ENCODE data around the gene TPM3. TPM values are rescaled to one million over a fixed set of nuclear protein-coding genes. Genes with fewer than 3 reads are reported as not detected.
A peak's percentile ranks its signal among the peaks of the same experiment; 100 is the strongest.
"Not testable (repeated sequence)": the region's sequence is repeated elsewhere in the genome, so short reads cannot be mapped to it uniquely, and the experiment has no call there.

TPM3 gene
- total RNA-seq (2014; rRNA removed; shearing (Covaris generic)) = 706 and 766 TPM in 2 replicates
- 591 and 655 TPM in 2 replicates for polyA plus RNA-seq (2015; cell fraction: cytosol; rRNA removed)
- 236 and 245 TPM in 2 replicates for polyA plus RNA-seq (2015; cell fraction: nucleus; rRNA removed)

DNA sequence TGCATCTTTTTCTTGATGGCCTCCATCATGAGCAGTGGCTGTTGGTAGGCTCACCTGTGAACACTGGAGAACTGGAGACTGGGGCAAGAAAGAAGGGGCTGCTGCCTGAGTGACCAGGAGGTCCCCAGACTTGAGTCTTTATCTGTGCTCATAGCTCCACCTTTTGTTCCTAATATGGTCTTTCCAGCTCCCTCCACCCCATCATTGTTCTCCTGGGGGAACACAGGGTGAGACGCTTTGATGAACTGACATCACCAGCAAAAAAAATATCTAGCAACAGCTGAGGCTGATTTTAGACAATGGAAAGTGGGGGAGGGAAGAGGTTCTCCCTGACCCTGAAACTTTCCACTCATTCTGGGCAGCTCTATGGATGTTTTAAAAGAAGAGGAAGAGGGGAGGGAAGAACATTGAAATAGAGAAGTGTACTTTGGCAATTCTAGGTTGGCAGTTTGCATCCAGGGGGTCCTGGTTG, at the start of gene TPM3:
Gene TPM3, minus strand, starts transcription at position 111 of the 472 bp plus-strand sequence. Its CDS starts 82 bp downstream, at position 29.
- no peak for DNase-seq (ENCODE audit: low read depth, low spot score)
- in situ Hi-C loops (cut with HindIII; ENCODE audit: low pct_unique_long_range_greater_than_20kb, low sequenced_read_pairs) = no loop called here

DNA sequence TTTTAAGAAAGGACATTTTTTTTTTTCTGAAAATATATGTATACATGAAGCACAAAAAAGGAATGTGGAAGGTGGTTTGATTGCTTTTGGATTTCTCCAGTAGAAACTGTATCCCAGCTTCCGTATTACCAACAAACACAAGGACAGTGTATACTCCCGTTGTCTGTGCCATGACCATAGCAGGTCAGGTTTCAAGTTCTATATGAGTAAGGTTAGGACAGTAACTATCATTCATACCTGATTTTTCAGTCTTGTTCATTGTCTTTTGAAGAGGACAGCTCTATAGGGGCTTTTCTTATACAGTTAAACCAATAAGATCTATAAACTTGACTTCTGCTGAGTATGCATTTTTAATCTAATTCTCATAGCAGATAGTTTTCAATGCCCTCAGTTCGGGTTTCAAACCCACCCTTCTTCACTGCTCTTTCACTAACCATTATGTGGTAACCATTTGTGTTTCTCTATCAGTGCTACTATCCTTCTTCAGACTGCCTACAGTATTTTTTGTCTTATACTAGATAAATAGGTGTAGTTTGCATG, 48.5 kb upstream of the TPM3 start:
- in situ Hi-C loops (cut with HindIII; ENCODE audit: low pct_unique_long_range_greater_than_20kb, low sequenced_read_pairs) = no loop called here
- no peak for DNase-seq (ENCODE audit: low read depth, low spot score)

DNA sequence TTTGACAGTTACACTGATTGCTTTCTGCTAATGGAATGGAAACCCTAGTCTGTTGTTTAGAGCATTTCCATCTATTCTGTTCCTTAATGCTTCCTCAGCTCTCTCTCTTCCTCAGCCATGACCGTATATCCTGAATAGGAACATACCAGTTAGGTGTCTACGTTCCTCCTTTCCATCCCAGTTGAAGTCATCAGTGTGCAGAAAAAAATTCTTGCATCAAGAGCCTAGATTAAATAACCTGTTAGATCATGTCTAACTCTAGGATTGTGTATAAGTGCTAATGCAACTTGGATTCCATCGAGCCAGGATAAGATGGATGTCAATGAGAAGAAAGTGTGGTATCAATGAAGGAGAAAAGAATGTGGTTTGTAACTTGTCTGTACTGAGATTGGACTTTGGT, 47.6 kb upstream of the TPM3 start:
- no peak for DNase-seq (ENCODE audit: low read depth, low spot score)
- in situ Hi-C loops (cut with HindIII; ENCODE audit: low pct_unique_long_range_greater_than_20kb, low sequenced_read_pairs) = no loop called here

DNA sequence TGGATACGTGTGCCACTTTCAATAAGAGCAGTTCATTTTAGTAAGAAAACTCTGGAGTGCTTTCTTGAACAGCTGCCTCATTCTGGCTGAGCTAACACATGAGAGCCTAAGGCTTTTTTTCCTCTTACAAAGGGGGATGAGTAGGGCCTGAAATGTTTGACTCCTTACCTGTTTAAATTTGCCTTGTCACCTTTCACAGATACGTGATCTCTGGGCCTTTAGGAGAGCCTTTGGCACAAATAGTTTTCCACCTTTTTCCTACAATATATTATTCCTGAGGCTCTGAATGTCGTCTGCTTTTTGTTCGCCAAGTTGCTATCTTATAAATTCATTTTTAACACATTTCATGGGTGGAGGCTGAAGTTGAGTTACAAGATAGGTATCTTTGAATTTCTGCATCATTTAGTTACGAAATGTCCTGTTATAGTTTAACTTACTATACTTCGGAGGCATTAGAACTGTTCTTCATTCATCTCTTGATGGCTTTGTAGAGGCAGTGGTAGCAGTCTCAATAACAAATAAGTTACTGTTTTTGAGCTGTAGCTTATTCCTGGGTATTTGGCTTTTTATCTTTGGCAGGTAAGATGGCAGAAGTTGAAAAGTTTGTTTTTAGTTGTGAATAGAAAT, 46.1 kb upstream of the TPM3 start:
- in situ Hi-C loops (cut with HindIII; ENCODE audit: low pct_unique_long_range_greater_than_20kb, low sequenced_read_pairs) = no loop called here
- DNase-seq (ENCODE audit: low read depth, low spot score) = no peak

DNA sequence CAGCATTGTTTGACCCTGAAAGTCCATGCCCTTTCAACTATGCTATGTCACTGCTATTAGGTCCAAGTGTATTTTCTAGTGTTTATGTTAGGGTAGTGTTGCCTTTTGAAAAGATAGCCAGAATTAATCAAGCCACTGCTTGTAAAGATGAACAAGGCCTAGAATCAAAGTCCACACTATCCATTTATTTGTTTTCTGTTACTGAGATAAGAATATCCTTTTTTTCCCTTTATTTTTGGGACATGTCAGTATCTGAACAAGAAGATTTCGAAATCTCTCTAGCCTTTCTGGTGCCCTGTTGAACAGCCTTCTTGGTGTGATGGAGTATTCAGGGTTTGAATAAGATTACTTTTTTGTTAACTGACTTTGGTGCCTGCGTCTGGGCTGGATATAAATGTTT, 45.5 kb upstream of the TPM3 start:
- DNase-seq (ENCODE audit: low read depth, low spot score) = no peak
- in situ Hi-C loops (cut with HindIII; ENCODE audit: low pct_unique_long_range_greater_than_20kb, low sequenced_read_pairs) = no loop called here

DNA sequence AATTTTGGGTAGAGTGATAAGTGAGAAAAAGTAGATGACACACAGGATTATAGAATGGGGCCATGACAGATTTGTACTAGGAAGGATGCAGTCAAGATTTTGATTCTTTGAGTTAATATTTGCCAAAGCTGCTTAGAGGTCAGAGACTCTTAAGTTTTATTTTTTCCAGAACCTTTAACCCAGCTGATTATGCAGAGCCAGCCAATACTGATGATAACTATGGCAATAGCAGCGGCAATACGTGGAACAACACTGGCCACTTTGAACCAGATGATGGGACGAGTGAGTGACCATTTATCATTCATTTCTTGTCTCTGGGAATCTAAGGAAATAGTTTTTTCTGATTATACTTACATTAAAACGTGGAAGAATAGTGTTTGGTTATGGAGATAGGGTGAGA, 45.0 kb upstream of the TPM3 start:
- in situ Hi-C loops (cut with HindIII; ENCODE audit: low pct_unique_long_range_greater_than_20kb, low sequenced_read_pairs) = no loop called here
- DNase-seq (ENCODE audit: low read depth, low spot score) = no peak

DNA sequence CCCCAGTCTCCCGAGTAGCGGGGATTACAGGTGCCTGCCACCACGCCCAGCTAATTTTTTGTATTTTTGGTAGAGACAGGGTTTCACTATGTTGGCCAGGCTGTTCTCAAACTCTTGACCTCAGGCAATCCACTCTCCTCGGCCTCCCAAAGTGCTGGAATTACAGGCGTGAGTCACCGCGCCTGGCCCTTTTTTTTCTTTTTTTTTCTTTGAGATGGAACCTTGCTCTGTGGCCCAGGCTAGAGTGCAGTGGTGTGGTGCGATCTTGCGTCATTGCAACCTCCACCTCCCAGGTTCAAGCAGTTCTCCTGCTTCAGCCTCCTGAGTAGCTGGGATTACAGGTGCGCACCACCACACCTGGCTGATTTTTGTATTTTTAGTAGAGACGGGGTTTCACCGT, 41.2 kb upstream of the TPM3 start:
- DNase-seq (ENCODE audit: low read depth, low spot score); in situ Hi-C loops (cut with HindIII; ENCODE audit: low pct_unique_long_range_greater_than_20kb, low sequenced_read_pairs): not testable (repeated sequence)

DNA sequence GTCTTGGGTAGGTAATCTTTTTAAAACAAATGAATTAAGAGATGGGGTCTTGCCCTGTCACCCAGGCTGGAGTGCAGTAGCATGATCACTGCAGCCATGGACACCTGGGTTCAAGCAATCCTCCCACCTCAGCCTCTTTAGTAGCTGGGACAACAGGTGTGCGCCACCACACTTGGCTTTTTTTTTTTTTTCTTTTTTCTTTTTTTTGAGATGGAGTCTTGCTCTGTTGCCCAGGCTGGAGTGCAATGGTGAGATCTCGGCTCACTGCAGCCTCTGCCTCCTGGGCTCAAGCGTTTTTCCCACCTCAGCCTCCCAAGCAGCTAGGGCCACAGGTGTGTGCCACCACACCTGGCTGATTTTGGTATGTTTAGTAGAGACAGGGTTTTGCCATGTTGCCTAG, 39.2 kb upstream of the TPM3 start:
- in situ Hi-C loops (cut with HindIII; ENCODE audit: low pct_unique_long_range_greater_than_20kb, low sequenced_read_pairs); DNase-seq (ENCODE audit: low read depth, low spot score): not testable (repeated sequence)

DNA sequence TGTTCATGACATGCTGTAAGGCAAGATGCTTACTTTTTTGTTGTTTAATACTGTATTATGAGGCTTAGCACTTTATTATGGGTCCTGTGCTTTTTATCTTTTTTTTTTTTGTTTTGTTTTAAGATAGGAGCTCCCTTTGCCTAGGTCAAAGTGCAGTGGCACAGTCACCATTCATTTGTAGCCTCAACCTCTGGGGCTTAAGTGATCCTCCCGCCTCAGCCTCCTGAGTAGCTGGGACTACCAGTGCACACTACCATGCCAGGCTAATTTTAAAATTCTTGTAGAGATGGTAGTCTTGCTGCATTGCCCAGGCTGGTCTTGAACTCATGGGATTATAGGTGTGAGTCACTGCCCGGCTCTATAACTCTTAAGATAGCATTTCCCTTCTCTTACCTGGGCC, 33.5 kb upstream of the TPM3 start:
- in situ Hi-C loops (cut with HindIII; ENCODE audit: low pct_unique_long_range_greater_than_20kb, low sequenced_read_pairs) = no loop called here
- no peak for DNase-seq (ENCODE audit: low read depth, low spot score)

DNA sequence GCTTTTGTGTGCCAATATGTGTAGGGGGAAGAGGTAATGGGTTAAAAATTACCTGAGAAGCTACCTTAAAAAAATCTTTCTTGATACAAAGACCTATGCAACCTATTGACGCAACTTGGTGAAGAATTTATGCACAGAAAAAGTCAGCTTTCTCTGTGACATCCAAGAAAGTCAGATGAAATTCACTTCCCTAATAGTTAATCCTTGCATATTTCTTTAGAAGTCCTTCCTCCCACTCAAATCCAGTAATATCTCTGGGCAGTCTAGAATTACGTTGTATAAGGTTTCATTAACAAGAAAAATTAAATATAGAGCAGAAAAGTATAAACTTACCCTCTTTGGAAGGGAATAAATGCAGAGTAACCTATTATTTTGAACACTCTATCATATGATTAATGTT, 31.7 kb upstream of the TPM3 start:
- in situ Hi-C loops (cut with HindIII; ENCODE audit: low pct_unique_long_range_greater_than_20kb, low sequenced_read_pairs) = no loop called here
- DNase-seq (ENCODE audit: low read depth, low spot score) = no peak

DNA sequence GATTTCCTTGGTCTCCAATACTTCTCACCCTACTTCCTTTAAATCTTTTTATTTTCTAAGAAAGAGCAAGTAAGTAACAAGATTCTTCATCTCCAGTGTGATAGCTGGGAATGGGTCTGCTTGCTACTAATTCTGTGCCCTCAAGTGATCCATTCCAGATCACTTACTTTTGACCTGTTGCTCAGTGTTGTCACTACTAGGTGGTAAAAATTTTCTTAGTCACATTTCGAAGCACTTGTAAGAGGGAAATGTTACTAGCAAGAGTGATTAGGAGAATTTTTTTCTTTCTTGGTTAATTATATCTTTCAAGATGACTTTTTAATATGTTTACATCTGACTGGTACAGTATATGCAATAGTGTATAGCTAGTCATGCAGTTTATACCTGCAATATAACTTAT, 31.0 kb upstream of the TPM3 start:
- in situ Hi-C loops (cut with HindIII; ENCODE audit: low pct_unique_long_range_greater_than_20kb, low sequenced_read_pairs) = no loop called here
- no peak for DNase-seq (ENCODE audit: low read depth, low spot score)

DNA sequence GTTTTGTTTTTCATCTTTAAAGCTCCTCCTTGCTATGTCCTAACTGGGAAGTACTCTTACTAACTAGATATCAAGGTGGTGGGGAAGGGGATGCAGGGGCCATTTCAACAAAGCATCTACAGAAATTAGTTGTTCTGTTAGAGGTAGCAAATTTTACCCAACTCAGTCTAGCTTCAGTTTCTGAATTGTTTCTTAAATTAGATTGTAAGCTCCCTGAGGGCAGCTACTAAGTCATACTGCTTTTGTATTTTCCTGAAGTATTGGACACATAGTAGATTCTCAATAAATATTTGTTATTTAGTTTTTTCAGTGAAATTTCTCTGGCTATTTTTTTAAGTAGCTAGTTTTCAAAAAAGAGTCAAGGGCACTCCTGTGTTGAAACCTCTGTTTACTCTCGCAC, 30.6 kb upstream of the TPM3 start:
- in situ Hi-C loops (cut with HindIII; ENCODE audit: low pct_unique_long_range_greater_than_20kb, low sequenced_read_pairs) = no loop called here
- no peak for DNase-seq (ENCODE audit: low read depth, low spot score)

DNA sequence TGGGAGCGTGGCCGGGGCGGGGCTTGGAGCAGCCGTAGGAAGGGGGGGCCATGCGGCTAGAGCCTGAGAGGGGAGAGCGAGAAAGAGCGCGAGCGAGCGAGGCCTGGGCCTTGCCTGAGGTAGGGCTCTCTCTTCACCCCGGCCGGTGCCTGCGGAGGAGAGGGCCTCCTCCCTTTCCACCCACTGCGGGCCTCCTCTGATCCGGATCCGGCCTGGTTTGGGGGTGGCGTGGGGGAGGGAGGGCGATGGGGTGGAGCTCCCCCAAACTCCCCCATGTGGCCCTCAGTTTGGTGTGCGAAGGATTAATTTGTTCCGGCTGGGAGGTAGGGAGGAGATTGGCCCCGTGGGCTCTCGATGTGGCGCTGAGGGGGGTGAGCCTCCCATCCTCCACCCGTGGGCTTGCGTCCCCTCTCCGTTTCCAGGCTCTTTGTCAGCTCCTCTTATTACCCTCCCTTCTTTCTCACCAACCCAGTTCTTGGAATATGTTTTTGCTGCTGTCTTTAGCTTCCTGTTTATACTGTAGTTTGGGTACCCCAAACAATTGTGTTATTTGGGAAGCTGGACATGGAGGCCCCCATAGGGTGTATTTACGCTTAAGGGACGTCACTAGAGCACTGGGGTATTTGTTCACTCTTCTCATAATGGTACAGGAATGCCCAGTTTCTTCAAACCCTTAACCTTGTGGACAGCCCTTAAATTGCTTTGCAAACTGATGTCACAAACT, 29.5 kb upstream of the TPM3 start:
- in situ Hi-C loops (cut with HindIII; ENCODE audit: low pct_unique_long_range_greater_than_20kb, low sequenced_read_pairs) = no loop called here
- peak; percentile 63 for DNase-seq (ENCODE audit: low read depth, low spot score)

DNA sequence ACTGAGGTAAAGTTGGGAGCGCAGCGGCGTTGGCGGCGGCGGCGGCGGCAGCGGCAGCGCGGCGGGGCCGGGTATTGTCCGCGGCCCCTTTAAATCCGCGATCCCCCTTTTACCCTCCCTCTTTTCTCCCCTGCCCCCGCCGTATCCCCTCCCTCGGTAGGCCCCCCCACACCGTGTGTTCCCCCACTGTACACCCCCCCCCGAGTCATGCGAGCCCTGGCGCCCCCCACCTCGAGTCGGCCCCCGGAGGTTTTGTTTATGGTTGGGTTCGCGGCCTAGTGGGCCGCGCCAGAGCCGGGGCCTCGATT, 29.0 kb upstream of the TPM3 start:
- in situ Hi-C loops (cut with HindIII; ENCODE audit: low pct_unique_long_range_greater_than_20kb, low sequenced_read_pairs) = no loop called here
- DNase-seq (ENCODE audit: low read depth, low spot score) = no peak

DNA sequence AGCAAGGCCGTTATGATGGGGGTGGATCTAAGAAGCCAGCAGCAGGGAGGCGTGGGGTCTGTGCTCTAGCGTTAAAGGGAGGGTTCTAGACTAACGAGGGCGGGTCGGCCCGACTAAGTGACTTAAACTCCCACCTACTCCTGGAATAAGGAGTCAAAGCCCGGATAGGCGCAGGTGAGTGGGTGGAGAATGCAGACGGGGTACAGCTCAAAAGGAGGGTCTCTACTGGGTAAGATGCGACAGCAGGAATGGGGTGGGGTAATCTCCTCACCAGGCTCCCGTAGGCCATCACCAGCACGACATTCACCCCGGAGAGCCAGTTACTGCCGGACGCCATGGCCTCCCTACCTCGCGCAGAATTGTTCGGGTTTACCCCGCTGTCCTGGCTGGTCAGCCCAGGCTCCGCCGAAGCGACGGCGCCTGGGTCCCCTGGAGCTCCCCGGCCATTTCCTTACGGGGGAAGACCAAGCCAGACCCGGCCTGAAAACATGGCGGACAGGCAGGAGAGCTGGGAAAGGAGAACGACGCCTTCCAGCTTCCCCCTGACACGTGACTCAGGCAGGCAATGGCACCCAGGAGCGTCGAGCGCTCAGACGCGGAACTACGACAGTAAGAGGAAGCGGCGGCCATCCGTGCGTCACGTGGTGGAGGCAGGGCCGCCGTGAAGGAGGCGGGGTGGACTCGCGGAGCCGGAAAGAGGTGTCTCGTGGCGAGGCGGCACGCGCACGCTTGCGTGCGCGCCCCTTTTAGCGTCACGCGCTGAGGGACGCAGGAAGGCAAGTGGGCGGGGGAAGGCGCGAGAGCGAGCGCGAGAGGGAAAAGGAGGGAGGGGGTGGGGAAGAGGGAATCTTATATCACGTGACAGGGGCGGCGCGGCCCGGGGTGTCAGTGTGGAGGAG, 28.4 kb upstream of the TPM3 start, which contains the start of gene UBAP2L:
Gene UBAP2L, plus strand, starts transcription at position 885 of the 899 bp plus-strand sequence. CDS start 4,169 bp downstream, outside the sequence.
- DNase-seq (ENCODE audit: low read depth, low spot score) = peak; percentile 100
- in situ Hi-C loops (cut with HindIII; ENCODE audit: low pct_unique_long_range_greater_than_20kb, low sequenced_read_pairs) = no loop called here

DNA sequence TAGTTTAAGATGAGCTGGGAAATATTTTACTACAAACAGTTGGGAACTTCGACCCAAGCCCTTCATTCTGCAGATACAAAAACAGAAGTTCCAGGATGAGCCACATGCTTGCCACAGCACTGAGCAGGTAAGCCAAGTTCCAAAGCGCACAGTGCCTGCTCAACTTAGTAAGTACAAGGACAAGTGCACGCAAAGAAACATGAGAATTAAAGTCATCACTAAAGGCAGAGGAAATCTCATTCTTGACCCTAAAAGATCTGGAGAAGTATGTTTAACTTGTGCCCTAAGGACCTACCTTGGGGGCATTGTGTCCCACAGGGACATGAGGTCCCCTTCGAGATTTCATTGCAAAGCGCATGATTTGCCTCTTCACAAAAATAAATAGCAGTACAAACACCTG, 27.6 kb upstream of the TPM3 start:
- in situ Hi-C loops (cut with HindIII; ENCODE audit: low pct_unique_long_range_greater_than_20kb, low sequenced_read_pairs) = no loop called here
- DNase-seq (ENCODE audit: low read depth, low spot score) = peak; percentile 37

DNA sequence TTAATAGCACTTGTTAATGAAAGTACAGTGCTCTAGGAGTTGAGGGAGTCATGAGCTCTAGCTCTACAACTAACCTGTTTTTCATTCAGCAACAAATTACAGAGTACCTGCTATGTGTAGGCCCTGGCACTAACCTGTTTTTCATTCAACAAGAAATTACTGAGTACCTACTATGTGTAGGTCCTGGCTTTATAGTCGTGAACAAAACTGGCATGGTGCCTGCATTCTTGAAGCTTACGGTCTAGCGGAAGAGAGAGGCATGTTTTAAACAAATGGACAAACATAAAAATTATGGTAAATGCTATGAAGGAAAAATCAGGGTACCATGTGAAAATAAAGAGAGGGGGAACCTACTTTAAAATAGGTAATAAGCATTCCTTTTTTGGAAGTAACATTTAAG, 26.6 kb upstream of the TPM3 start:
- DNase-seq (ENCODE audit: low read depth, low spot score) = no peak
- in situ Hi-C loops (cut with HindIII; ENCODE audit: low pct_unique_long_range_greater_than_20kb, low sequenced_read_pairs) = no loop called here

DNA sequence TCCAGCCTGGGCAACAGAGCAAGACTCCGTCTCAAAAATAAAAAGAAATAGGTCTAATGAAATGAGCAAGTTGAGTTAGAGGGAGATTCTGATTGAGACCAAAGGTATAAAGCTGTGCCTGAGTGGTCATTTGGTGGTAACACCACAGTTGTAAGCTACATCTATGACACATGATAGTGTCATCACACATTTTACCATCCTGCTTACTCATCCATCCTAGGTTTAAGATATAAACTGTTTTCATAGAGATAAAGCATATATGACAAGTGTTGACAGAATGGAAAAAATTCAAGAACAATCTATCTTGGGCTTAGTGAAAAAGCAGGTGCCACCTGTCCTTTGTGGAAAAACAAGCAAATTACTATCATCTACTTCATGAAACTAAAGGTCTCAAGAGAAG, 21.4 kb upstream of the TPM3 start:
- in situ Hi-C loops (cut with HindIII; ENCODE audit: low pct_unique_long_range_greater_than_20kb, low sequenced_read_pairs) = no loop called here
- no peak for DNase-seq (ENCODE audit: low read depth, low spot score)

Measured in SK-MEL-5 (cell line).